OCI-LY1 (cell line): ENCODE results near the gene HOXC11.

Source experiments
- H2AFZ ChIP-seq: fragments of 200-600 bp; sonication (generic), shearing (Covaris generic); 2 replicates; pipeline ENCODE4 v1.6.0; 2014; ENCODE audit warnings: antibody characterized with exemption, mild to moderate bottlenecking, low read length
- H3F3A ChIP-seq: fragments of 200-600 bp; sonication (generic), shearing (Covaris generic); 2 replicates; pipeline ENCODE4 v1.6.0; 2014; ENCODE audit warnings: mild to moderate bottlenecking, antibody characterized with exemption, low read length, moderate library complexity; ENCODE audit not compliant: insufficient read depth
- H3K27ac ChIP-seq: fragments of 200-600 bp; sonication (generic); 2 replicates; pipeline ENCODE4 v1.5.1; 2014; ENCODE audit warnings: low read length, mixed run types, mild to moderate bottlenecking, low read depth; ENCODE audit not compliant: poor library complexity, severe bottlenecking
- H3K27me3 ChIP-seq: fragments of 200-600 bp; sonication (generic); 2 replicates; pipeline ENCODE4 v1.6.0; 2014; ENCODE audit warnings: antibody characterized with exemption, mild to moderate bottlenecking, low read length, moderate library complexity; ENCODE audit not compliant: insufficient read depth
- H3K36me3 ChIP-seq: fragments of 200-600 bp; sonication (generic); 2 replicates; pipeline ENCODE4 v1.6.1; 2014; ENCODE audit warnings: mild to moderate bottlenecking, antibody characterized with exemption, low read length, moderate library complexity, mixed read lengths; ENCODE audit not compliant: insufficient read depth
- H3K4me1 ChIP-seq: fragments of 200-600 bp; sonication (generic); 2 replicates; pipeline ENCODE4 v1.5.1; 2014; ENCODE audit warnings: mild to moderate bottlenecking, low read length, moderate library complexity; ENCODE audit not compliant: insufficient read depth, severe bottlenecking
- H3K4me2 ChIP-seq: fragments of 200-600 bp; sonication (generic), shearing (Covaris generic); 2 replicates; pipeline ENCODE4 v1.6.1; 2014; ENCODE audit warnings: low read length
- H3K4me3 ChIP-seq: fragments of 200-600 bp; sonication (generic); 2 replicates; pipeline ENCODE4 v1.5.1; 2014; ENCODE audit warnings: low read length, low read depth, mild to moderate bottlenecking, mixed read lengths; ENCODE audit not compliant: poor library complexity, severe bottlenecking
- H3K79me2 ChIP-seq: fragments of 200-600 bp; shearing (Covaris generic); 2 replicates; pipeline ENCODE4 v1.6.1; 2016; ENCODE audit warnings: mixed run types, low read length, mixed read lengths; ENCODE audit not compliant: insufficient read depth
- H3K9ac ChIP-seq: fragments of 200-600 bp; sonication (generic), shearing (Covaris generic); 2 replicates; pipeline ENCODE4 v1.6.1; 2014; ENCODE audit warnings: mild to moderate bottlenecking, low read length, mixed read lengths
- H3K9me2 ChIP-seq: fragments of 200-600 bp; sonication (generic), shearing (Covaris generic); 2 replicates; pipeline ENCODE4 v1.6.1; 2014; ENCODE audit warnings: low read depth, mild to moderate bottlenecking, low read length, mixed read lengths
- H3K9me3 ChIP-seq: fragments of 200-600 bp; shearing (Covaris generic); 2 replicates; pipeline ENCODE4 v1.6.1; 2014; ENCODE audit warnings: low read length, mixed read lengths
- H4K20me1 ChIP-seq: fragments of 200-600 bp; sonication (generic), shearing (Covaris generic); 2 replicates; pipeline ENCODE4 v1.6.0; 2016; ENCODE audit warnings: mild to moderate bottlenecking, low read length; ENCODE audit not compliant: insufficient read depth
- CTCF ChIP-seq: fragments of 200-600 bp; sonication (generic), shearing (Covaris generic); IDR thresholded peaks from 2 replicates; pipeline ENCODE4 v1.5.1; 2017; ENCODE audit warnings: mild to moderate bottlenecking, antibody characterized with exemption, low read length, moderate library complexity, mixed read lengths
- EZH2 ChIP-seq: fragments of 200-600 bp; sonication (generic), shearing (Covaris generic); IDR thresholded peaks from 2 replicates; pipeline ENCODE4 v1.8.0; 2017; ENCODE audit warnings: borderline replicate concordance, mixed run types, mild to moderate bottlenecking, antibody characterized with exemption, low read length, moderate library complexity, mixed read lengths

HOXC11 gene

GRCh38 chr12:53964315-53964713 lies 8.6 kb upstream of the HOXC11 start:
- H3K27me3 ChIP-seq: peaks cover 7% of the 10 kb centered on the region; the same call in 1 of the 2 replicates
- H3K9ac ChIP-seq: no peak overlapping the region

GRCh38 chr12:53965281-53966084 lies 7.4 kb upstream of the HOXC11 start:
- Histone ChIP-seq H3K4me3 (no peak overlapping the region), H3K9ac (no peak overlapping the region), H4K20me1 (no peaks in the 10 kb centered on the region), H3K27me3 (peaks cover 7% of the 10 kb centered on the region; the same call in 1 of the 2 replicates), H3K27ac (no peak overlapping the region), H3K36me3 (no peaks in the 10 kb centered on the region), H3K9me2 (no peaks in the 10 kb centered on the region), H2AFZ (no peak overlapping the region), H3F3A (no peaks in the 10 kb centered on the region), H3K79me2 (no peaks in the 10 kb centered on the region), H3K9me3 (no peaks in the 10 kb centered on the region), H3K4me1 (no peaks in the 10 kb centered on the region), H3K4me2 (no peak overlapping the region)
- TF ChIP-seq CTCF (no peak), EZH2 (no peak)

More at GRCh38 chr12:53964315-53964713, 8.6 kb upstream of the HOXC11 start:
- no peak overlapping the region for H3K4me2 ChIP-seq
- no peaks in the 10 kb centered on the region for H3F3A ChIP-seq
- H3K9me3 ChIP-seq: no peaks in the 10 kb centered on the region
- H4K20me1 ChIP-seq: no peaks in the 10 kb centered on the region
- no peak overlapping the region for H3K27ac ChIP-seq
- H2AFZ ChIP-seq: no peak overlapping the region
- TF ChIP-seq CTCF: no peak
- TF ChIP-seq EZH2: no peak
- H3K36me3 ChIP-seq: no peaks in the 10 kb centered on the region
- H3K4me1 ChIP-seq: no peaks in the 10 kb centered on the region
- H3K4me3 ChIP-seq: no peak overlapping the region
- H3K9me2 ChIP-seq: no peaks in the 10 kb centered on the region
- H3K79me2 ChIP-seq: no peaks in the 10 kb centered on the region

GRCh38 chr12:53966085-53966384 lies 6.9 kb upstream of the HOXC11 start:
- Histone ChIP-seq H3K36me3 (no peaks in the 10 kb centered on the region), H3K27me3 (peaks cover 7% of the 10 kb centered on the region; the same call in 1 of the 2 replicates), H3K9me3 (no peaks in the 10 kb centered on the region), H3K4me3 (no peak overlapping the region), H3F3A (no peaks in the 10 kb centered on the region), H3K79me2 (no peaks in the 10 kb centered on the region), H3K27ac (no peak overlapping the region), H2AFZ (no peak overlapping the region), H3K4me1 (no peaks in the 10 kb centered on the region), H3K9me2 (no peaks in the 10 kb centered on the region), H3K4me2 (no peak overlapping the region), H4K20me1 (no peaks in the 10 kb centered on the region), H3K9ac (no peak overlapping the region)
- TF ChIP-seq CTCF: no peak
- TF ChIP-seq EZH2: no peak
